Psoas muscle (tissue), 8 donors: Measurements from ENCODE around the gene SPC24. TPM values are rescaled to one million over a fixed set of nuclear protein-coding genes. Genes with fewer than 3 reads are reported as not detected.

Experiments
- ATAC-seq, 4 donors: fragments of 200-7000 bp; cut with Tn5 transposase; one replicate each; pipeline ENCODE4 v1.9.1; 2020; ENCODE audit warnings: moderate library complexity in 3 of 4, mild to moderate bottlenecking in 2 of 4
- DNase-seq, 2 donors: peaks; one replicate each; pipeline ENCODE4 v3.0.0-alpha.2; 2020
- H3K27ac ChIP-seq: fragments of 200-600 bp; one replicate; pipeline ENCODE4 v1.8.0; 2022
- H3K27me3 ChIP-seq, 3 donors: fragments of 200-600 bp in 1 of 3; one replicate each; pipeline versions ENCODE4 v1.6.1 to v1.8.0; 2013 to 2022; ENCODE audit warnings: low read length in 2 of 3, mild to moderate bottlenecking in 2 of 3, moderate library complexity in 1 of 3; ENCODE audit not compliant: insufficient read depth in 3 of 3
- H3K36me3 ChIP-seq, 2 donors: fragments of 200-600 bp in 1 of 2; one replicate each; pipeline versions ENCODE4 v1.6.1 to v1.8.0; 2013 to 2022; ENCODE audit warnings: low read depth in 1 of 2, mild to moderate bottlenecking in 1 of 2, moderate library complexity in 1 of 2; ENCODE audit not compliant: insufficient read depth in 1 of 2
- H3K4me1 ChIP-seq: fragments of 200-600 bp; one replicate; pipeline ENCODE4 v1.8.0; 2022
- H3K4me3 ChIP-seq: fragments of 200-600 bp; one replicate; pipeline ENCODE4 v1.8.0; 2022; ENCODE audit warnings: mild to moderate bottlenecking
- H3K9me3 ChIP-seq: fragments of 200-600 bp; one replicate; pipeline ENCODE4 v1.8.0; 2022
- WGBS, 3 donors: extraction: QIAGEN DNeasy Blood & Tissue Kit; methylation state at CpG; one replicate each; pipeline versions ENCODE4 v1.1.6 to v1.1.7; 2013; 5-methylcytosine and 5-hydroxymethylcytosine counted together
- intact Hi-C, 2 donors: fragments of 100-400 bp; cut with DNase I; formaldehyde crosslinking; loops; one replicate each; pipeline versions ENCODE4 v1.11.0 to v1.14.2; 2022
- polyA plus RNA-seq, 3 donors: library from polyadenylated mRNA; stranded (reverse); fragments of 200-250 nt; gene quantifications; one replicate each; pipeline ENCODE4 v1.2.3, GENCODE V29; 2013
- total RNA-seq, 4 donors: library from RNA; stranded (reverse); fragmentation: NEBNext Ultra II Directional in 2 of 4; extraction: Animal tissue kit (Norgen Biotek cat#: 25700) in 2 of 4; gene quantifications; one replicate each; pipeline versions ENCODE4 v1.2.1 to v1.2.4, GENCODE V29; 2021 to 2023
- TF ChIP-seq, protein P1 (sequence below): fragments of 200-600 bp; IDR thresholded peaks from one replicate; pipeline ENCODE4 v1.8.0; 2022; ENCODE audit warnings: antibody characterized with exemption
- donor health status: healthy with polysubstance abuse.
- donor health status: DM: no; HTN: no; CAD: no; lungs with moderate emphysema.
- donor health status: Bipolar disorder and iron deficiency.
- donor health status: healthy.
- donor health status: DM: yes; HTN: yes; CAD: no.
- donor health status: DM: no; HTN: no; CAD: no.
- donor health status: DM: no; HTN: no; CAD: no.
- donor health status: DM: yes; HTN: yes; CAD: no.

Gene SPC24
- total and polyA plus RNA-seq, 7 donors: 0.14 to 1.7 (median 0.55) TPM

DNA sequence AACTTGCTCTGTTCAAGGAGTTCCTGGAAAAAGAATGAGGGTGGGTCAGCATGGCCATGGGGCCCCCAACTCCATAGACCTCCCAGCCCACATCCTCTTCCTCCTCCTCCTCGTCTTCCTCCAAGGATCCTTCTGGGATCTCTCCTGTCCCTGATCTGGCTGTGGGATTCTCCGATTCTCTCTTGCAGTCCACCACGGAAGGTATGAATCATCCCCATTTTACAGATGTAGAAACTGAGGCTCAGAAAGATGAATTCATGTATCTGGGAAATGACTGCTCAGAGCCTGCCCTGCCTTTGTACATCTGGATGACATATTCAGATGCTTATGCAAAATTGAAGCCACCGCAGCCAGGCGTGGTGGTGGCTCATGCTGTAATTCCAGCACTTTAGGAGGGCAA lies 43.9 kb upstream of the SPC24 start:
- H3K9me3 ChIP-seq: no peaks in the 10 kb centered on the region
- ATAC-seq (no peak), DNase-seq (no peak)
- no peak overlapping the region for H3K4me3 ChIP-seq
- peaks cover 0 to 4% of the 10 kb centered on the region in 2 donors for H3K36me3 ChIP-seq
- peaks cover 20% of the 10 kb centered on the region for H3K4me1 ChIP-seq
- intact Hi-C loops: no loop called here
- no peak overlapping the region for H3K27ac ChIP-seq
- WGBS, 3 donors: 70 to 92% (median 74%) methylated on average over 5 of the region's 5 CpGs
- TF ChIP-seq, protein P1, sequence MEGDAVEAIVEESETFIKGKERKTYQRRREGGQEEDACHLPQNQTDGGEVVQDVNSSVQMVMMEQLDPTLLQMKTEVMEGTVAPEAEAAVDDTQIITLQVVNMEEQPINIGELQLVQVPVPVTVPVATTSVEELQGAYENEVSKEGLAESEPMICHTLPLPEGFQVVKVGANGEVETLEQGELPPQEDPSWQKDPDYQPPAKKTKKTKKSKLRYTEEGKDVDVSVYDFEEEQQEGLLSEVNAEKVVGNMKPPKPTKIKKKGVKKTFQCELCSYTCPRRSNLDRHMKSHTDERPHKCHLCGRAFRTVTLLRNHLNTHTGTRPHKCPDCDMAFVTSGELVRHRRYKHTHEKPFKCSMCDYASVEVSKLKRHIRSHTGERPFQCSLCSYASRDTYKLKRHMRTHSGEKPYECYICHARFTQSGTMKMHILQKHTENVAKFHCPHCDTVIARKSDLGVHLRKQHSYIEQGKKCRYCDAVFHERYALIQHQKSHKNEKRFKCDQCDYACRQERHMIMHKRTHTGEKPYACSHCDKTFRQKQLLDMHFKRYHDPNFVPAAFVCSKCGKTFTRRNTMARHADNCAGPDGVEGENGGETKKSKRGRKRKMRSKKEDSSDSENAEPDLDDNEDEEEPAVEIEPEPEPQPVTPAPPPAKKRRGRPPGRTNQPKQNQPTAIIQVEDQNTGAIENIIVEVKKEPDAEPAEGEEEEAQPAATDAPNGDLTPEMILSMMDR: no peak
- H3K27me3 ChIP-seq: no peaks in the 10 kb centered on the region

DNA sequence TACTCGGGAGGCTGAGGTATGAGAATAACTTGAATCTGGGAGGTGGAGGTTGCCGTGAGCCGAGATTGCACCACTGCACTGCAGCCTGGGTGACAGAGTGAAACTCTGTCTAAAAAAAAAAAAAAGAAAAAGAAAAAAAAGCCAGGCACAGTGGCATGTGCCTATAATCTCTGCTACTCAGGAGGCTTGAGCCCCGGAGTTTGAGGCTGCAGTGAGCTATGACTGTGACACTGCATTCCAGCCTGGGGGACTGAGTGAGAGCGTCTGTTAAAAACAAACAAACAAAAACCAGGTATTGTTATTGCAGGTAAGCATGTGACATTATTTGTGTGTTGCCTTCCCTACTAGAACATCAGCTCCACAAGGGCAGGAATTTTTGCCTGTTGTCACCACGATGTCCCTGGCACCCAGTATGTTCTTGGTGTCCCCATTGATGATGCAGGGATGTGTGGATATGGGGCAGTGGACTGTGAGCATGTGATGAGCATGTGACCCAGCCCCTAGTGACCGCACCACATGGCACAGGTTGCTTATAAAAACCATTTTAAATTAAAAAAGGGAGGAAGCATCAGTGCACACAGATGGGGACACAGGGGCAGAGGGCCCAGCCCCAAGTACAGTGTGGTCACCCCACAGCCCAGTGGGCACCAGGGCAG lies 43.3 kb upstream of the SPC24 start:
- Histone ChIP-seq H3K4me1 (peaks cover 17% of the 10 kb centered on the region), H3K27ac (no peak overlapping the region)
- TF ChIP-seq, protein P1: no peak

DNA sequence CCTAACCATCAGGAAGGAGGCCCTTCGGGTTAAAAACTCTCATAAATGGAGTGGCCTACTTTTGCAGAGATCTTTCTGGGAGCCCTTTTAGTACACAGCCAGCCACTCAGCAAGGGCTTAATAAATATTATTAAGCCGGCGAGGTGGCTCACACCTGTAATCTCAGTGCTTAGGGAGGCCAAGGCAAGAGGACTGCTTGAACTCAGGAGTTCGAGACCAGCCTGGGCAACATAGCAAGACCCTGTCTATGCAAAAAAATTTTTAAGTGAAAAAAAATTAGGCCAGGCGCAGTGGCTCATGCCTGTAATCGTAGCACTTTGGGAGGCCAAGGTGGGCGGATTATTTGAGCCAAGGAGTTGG lies 42.6 kb upstream of the SPC24 start:
- Histone ChIP-seq H3K4me1 (peaks cover 16% of the 10 kb centered on the region), H3K36me3 (peaks cover 0 to 15% of the 10 kb centered on the region in 2 donors), H3K9me3 (no peaks in the 10 kb centered on the region), H3K27me3 (no peaks in the 10 kb centered on the region), H3K4me3 (peak overlapping the region; percentile 76), H3K27ac (peak overlapping the region; percentile 84)
- 45 to 65% (median 63%) methylated on average over 7 of the region's 7 CpGs for WGBS, 3 donors
- ATAC-seq (no peak), DNase-seq (no peak)
- intact Hi-C loops: no loop called here
- TF ChIP-seq, protein P1: no peak

More for the DNA sequence above, 43.3 kb upstream of the SPC24 start:
- H3K4me3 ChIP-seq: no peak overlapping the region
- WGBS, 3 donors: 60 to 76% (median 62%) methylated on average over 7 of the region's 7 CpGs
- H3K36me3 ChIP-seq: peaks cover 0 to 8% of the 10 kb centered on the region in 2 donors
- peak in 1 of 2 donors; percentile 35 for DNase-seq
- no peaks in the 10 kb centered on the region for H3K9me3 ChIP-seq
- H3K27me3 ChIP-seq: no peaks in the 10 kb centered on the region
- no peak for ATAC-seq
- intact Hi-C loops: no loop called here

DNA sequence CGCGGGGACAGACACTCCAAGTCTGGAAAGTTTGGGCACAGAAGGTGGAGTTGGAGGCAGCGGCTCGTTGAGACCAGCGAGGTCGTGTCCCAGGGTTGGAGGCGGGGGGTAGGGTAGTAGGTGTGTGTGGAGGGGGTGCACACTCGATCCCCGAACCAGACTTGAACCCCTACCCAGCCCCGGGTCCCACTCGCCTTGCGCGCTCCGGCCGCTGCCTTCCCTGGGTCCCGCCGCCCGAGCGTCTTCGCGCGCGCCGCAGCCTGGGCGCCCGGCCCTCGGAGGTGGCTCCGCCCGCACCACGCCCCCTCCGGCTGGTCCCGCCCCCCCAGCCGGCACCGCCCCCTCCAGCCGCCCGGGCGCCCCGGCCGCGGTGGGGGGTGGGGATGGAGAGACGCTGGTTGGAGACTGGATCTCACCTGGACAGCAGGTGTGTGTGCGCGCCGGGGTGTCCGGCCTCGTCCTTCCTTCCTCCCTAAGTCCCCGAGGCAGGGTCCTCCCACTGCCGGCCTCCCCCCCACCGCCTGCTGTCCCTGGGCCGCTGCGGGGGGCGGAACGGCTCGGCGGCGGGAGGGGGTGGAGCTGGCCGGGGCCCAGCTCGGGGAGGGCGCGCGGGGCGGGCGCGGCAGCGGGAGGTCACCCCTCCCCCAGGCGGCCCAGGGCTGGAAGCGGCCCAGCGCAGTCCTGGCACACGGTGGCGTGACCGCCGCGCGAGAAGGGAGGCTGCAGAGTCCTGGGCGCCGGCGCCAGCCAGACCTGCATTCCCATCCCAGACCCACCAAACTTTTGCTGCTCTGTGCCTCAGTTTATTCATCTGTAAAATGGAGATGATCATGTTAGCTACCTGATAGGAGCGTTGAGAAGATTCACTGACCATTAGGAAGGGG lies 42.0 kb upstream of the SPC24 start, which contains the start of gene KANK2:
Gene KANK2 (minus strand): TSS at position 255 of the 884 bp plus-strand sequence. CDS start 3,034 bp downstream, outside the sequence.
- Histone ChIP-seq H3K36me3 (peaks cover 0 to 22% of the 10 kb centered on the region in 2 donors), H3K27ac (peak within 1 kb of the TSS; percentile 84), H3K9me3 (no peaks in the 10 kb centered on the region), H3K4me3 (peak within 1 kb of the TSS; percentile 76), H3K27me3 (no peaks in the 10 kb centered on the region), H3K4me1 (peaks cover 16% of the 10 kb centered on the region)
- ATAC-seq (peak; percentile 86 to 94 (median 92)), DNase-seq (peak; percentile 86 to 88)
- TF ChIP-seq, protein P1: no peak
- intact Hi-C loops: no loop called here
- WGBS, 3 donors: 1 to 2% (median 1%) methylated on average over 44 to 78 of the region's 78 CpGs
